ENCODE measurements around the gene OR10A7. TPM values are rescaled to one million over a fixed set of nuclear protein-coding genes. Genes with fewer than 3 reads are reported as not detected.
A peak's percentile ranks its signal among the peaks of the same experiment; 100 is the strongest.
"Not testable (repeated sequence)": the region's sequence is repeated elsewhere in the genome, so short reads cannot be mapped to it uniquely, and the experiment has no call there.

Gene OR10A7, protein sequence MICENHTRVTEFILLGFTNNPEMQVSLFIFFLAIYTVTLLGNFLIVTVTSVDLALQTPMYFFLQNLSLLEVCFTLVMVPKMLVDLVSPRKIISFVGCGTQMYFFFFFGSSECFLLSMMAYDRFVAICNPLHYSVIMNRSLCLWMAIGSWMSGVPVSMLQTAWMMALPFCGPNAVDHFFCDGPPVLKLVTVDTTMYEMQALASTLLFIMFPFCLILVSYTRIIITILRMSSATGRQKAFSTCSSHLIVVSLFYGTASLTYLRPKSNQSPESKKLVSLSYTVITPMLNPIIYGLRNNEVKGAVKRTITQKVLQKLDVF
- total RNA-seq: not detected

DNA sequence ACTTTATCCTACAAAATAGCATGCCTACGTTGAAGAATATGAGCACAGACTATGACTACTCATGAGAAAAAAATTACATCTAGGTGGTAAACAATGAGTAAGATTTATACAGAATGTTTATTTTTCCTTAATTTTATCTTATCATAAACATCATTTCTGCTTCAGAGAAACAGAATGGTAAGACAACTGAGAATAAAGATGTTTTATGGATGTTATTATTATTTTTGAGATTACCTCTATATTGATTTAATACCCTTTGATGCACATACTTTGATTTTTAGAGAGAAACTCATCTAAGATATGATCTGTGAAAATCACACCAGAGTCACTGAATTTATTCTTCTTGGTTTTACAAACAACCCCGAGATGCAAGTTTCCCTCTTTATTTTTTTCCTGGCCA, at the start of gene OR10A7:
OR10A7 (plus strand) TSS at position 301 of the 400 bp plus-strand sequence; CDS start at position 301, 0 bp downstream.
- DNase-seq: no peak

DNA sequence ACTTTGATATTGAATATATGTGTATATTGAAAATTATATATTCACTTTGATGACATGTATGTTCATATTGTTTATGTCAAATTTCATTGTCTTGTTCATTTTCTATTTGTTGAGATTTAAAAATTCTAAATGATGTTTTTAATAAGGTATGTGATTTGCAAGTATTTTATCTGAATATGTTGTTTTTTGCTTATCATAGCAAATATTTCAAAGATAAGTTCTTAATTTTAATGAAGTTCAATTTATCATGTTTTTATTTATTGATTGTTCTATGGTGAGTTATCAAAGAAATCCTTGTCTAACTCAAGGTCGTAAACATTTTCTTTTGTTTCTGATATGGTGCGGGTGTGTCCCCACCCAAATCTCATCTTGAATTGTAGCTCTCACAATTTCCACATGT, 49.4 kb upstream of the OR10A7 start:
- no peak for DNase-seq

GRCh38 chr12:55171846-55172245, 49.0 kb upstream of the OR10A7 start:
- DNase-seq: not testable (repeated sequence)

GRCh38 chr12:55172686-55173085, 48.1 kb upstream of the OR10A7 start:
- no peak for DNase-seq

DNA sequence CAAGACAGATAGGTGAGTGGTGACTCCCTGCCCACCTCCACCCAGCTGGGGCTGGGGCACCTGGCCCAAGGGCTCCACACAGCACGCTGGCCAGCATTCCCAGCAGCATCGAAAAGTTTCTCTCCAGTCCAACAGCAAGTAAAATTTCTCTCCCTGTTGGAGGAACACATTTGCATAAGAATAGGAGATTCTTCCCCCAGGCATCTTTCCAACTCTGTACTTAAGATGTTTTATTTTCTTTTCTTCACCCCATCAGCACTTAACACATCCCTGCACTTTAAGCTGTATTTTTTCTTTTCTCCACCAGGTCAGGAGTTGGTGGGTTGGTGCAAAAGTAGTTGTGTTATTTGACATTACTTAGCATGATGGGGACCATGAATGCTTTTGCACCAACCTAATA, 47.4 kb upstream of the OR10A7 start:
- DNase-seq: no peak

GRCh38 chr12:55188573-55188972, 32.3 kb upstream of the OR10A7 start:
- no peak for DNase-seq

- DNase-seq: peak; percentile 27
Measured at GRCh38 chr12:55188974-55189556, 31.8 kb upstream of the OR10A7 start.

DNA sequence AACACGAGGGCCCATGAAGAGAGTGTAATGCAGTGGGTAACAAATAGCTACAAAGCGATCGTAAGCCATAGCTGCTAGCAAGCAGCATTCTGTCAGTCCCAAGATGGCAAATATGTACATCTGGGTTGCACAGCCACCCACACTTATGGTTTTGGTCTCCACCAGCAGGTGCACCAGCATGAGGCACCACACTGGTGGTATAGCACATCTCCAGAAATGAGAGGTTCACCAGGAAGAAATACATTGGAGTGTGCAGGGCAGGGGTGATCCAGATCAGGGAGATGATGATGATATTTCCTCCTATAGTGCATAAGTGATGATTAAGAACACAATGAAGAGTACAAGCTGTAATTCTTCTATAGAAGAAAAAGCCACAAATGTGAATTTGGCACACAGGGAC, 26.4 kb upstream of the OR10A7 start:
- no peak for DNase-seq

GRCh38 chr12:55226523-55226922, 5.7 kb downstream of the OR10A7 start:
- no peak for DNase-seq

- DNase-seq: no peak
Measured at GRCh38 chr12:55227643-55228042, 6.8 kb downstream of the OR10A7 start.

GRCh38 chr12:55244309-55244708, 23.5 kb downstream of the OR10A7 start, which contains the start of gene OR6C74:
Gene OR6C74, plus strand, starts transcription at chr12:55244609. Its CDS starts 2,679 bp downstream, at chr12:55247288.
- DNase-seq: no peak

GRCh38 chr12:55246159-55246558, 25.3 kb downstream of the OR10A7 start:
- no peak for DNase-seq

- DNase-seq: no peak
Measured at GRCh38 chr12:55250944-55251343, 30.1 kb downstream of the OR10A7 start.

- no peak for DNase-seq
Measured at GRCh38 chr12:55253281-55253680, 32.5 kb downstream of the OR10A7 start.

DNA sequence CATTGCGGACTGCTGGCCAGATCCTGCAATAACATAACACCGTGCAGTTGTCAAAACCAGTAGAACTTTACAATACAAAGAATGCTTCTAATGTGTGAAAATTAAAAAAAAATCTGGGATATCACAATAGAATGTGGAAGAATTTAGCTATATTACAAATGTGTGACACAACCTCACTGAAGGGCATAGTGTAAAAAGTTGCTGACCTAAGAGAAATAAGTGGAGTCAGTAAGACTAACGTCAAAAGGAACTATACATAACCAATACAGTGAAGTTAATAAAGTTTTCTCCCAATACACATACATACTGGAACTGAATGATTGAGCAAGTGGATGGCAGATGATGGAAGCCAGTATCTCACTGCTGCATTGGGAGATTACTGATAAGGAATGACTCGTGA, 36.0 kb downstream of the OR10A7 start:
- no peak for DNase-seq

GRCh38 chr12:55258303-55258702, 37.5 kb downstream of the OR10A7 start:
- no peak for DNase-seq
